ENCODE results near the gene CDK5. TPM values are rescaled to one million over a fixed set of nuclear protein-coding genes. Genes with fewer than 3 reads are reported as not detected.

CDK5 gene
- total RNA-seq, 1 donor from 2014 or later, result 7.5 TPM

DNA sequence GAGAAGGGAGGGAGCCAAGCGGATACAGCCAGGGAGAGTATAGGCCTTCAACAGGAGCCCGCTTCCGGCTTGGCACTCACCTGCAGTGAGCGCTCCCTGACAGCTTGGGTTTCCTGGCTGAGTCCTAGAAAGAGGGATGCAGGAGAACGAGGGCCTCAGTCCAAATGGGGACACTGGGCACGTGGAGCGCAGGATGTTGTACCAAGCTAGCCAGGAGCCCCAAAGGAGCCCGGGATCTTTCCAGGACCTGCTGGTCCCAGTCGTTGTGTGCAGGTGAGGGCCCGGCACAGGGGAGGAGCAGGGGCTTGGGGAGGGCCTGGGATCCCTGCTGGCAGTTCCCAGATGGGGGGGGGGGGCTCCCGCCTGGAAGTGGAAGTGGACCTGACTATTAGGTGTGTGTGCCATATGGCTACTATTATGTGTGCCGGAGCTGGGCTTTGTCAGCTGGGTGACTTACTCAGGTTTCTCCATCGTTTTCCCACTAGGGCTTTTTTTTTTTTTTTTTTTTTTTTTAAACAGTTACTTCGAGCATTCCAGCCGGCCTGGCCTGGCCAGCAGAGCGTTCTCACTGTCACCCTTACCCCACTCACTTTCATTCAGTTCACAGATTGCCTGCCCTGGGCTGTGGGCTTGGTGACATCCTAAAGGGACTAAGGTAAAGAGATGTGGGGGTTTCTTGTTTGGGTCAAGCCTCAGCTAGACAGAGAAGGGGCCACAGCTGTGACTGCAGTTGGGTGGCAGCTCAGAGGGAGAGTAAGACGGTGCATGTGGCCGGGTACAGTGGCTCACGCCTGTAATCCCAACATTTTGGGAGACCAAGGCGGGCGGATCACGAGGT lies 32.4 kb upstream of the CDK5 start:
- no peak for ATAC-seq (ENCODE audit: low read depth)
- H3K9me3 Mint-ChIP-seq, result no peaks in the 10 kb centered on the region
- ChIA-PET CTCF (no interaction called here), POLR2A (interaction anchor here (0.7 kb wide), 1 partner anchor 159 kb away, joined by 3 read pairs; no protein-coding TSS in a partner anchor)
- DNase-seq, result no peak
- H3K4me1 Mint-ChIP-seq, result peaks cover 23% of the 10 kb centered on the region
- no peaks in the 10 kb centered on the region for H3K36me3 Mint-ChIP-seq (ENCODE audit: low read depth)
- H3K4me3 Mint-ChIP-seq, result no peak overlapping the region
- H3K27me3 Mint-ChIP-seq, result peaks cover 17% of the 10 kb centered on the region
- intact Hi-C loops (cut with micrococcal nuclease), result loop anchor here (2.0 to 10.0 kb wide), 3 partner anchors 77 to 1465 kb away; partner anchors contain the start of gene PRKAG2
- no peak overlapping the region for H3K27ac Mint-ChIP-seq
- TF ChIP-seq, protein P1, sequence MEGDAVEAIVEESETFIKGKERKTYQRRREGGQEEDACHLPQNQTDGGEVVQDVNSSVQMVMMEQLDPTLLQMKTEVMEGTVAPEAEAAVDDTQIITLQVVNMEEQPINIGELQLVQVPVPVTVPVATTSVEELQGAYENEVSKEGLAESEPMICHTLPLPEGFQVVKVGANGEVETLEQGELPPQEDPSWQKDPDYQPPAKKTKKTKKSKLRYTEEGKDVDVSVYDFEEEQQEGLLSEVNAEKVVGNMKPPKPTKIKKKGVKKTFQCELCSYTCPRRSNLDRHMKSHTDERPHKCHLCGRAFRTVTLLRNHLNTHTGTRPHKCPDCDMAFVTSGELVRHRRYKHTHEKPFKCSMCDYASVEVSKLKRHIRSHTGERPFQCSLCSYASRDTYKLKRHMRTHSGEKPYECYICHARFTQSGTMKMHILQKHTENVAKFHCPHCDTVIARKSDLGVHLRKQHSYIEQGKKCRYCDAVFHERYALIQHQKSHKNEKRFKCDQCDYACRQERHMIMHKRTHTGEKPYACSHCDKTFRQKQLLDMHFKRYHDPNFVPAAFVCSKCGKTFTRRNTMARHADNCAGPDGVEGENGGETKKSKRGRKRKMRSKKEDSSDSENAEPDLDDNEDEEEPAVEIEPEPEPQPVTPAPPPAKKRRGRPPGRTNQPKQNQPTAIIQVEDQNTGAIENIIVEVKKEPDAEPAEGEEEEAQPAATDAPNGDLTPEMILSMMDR (IDR thresholded peaks at IDR 0.05), result no peak

DNA sequence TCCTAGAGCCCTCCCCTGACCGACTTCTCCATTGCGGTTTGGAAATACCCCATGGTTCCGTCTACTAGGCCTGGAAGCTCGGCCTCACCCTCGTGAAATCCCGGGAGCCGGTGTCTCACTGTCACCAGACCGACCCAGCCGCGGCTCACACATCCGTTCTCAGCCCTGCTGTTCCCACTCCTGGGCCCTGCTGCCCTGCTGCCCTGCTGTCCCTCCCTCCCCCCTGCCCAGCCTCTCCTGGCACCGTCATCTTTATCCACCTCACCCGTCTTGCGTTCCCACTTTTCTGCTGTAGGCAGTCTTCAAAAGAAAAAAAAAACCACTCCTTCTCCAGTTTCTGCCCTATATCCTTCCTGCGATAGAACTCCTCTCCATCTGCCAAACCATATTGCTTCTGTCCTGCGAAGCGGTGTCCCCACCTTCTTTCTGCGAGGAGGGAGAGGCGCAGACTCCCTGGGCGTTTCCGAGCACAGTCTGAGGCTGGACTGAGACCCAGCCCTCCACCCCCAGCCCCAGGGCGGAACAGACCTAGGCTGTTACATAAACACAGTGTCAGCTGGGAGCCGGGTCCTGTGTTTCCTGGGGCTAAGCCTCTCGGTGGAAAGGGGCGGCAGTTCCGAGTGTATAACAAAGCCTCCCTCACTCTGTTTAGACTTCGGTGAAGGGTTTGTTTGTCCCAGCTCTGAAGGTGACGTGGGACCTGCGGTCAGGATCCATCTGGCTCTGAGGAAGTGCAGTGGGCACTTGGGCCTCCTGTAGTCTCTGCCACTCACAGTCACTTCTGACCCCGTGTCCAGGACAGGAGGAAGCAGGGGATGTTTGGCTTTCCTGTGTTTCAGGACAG lies 31.4 kb upstream of the CDK5 start:
- DNase-seq, result no peak
- Mint-ChIP-seq H3K27me3 (peaks cover 21% of the 10 kb centered on the region), H3K4me3 (peak overlapping the region; percentile 42), H3K4me1 (peaks cover 28% of the 10 kb centered on the region), H3K27ac (no peak overlapping the region), H3K9me3 (no peaks in the 10 kb centered on the region), H3K36me3 (ENCODE audit: low read depth) (no peaks in the 10 kb centered on the region)
- POLR2A ChIA-PET, result interaction anchor here (1.4 kb wide), 1 partner anchor 16 kb away, joined by 3 read pairs; no protein-coding TSS in a partner anchor
- intact Hi-C loops (cut with micrococcal nuclease), result loop anchor here (1.0 to 10.0 kb wide), 4 partner anchors 22 to 1464 kb away; partner anchors contain the start of gene PRKAG2
- TF ChIP-seq, protein P1 (IDR thresholded peaks at IDR 0.05), result no peak
- CTCF ChIA-PET, result no interaction called here
- ATAC-seq (ENCODE audit: low read depth), result no peak

DNA sequence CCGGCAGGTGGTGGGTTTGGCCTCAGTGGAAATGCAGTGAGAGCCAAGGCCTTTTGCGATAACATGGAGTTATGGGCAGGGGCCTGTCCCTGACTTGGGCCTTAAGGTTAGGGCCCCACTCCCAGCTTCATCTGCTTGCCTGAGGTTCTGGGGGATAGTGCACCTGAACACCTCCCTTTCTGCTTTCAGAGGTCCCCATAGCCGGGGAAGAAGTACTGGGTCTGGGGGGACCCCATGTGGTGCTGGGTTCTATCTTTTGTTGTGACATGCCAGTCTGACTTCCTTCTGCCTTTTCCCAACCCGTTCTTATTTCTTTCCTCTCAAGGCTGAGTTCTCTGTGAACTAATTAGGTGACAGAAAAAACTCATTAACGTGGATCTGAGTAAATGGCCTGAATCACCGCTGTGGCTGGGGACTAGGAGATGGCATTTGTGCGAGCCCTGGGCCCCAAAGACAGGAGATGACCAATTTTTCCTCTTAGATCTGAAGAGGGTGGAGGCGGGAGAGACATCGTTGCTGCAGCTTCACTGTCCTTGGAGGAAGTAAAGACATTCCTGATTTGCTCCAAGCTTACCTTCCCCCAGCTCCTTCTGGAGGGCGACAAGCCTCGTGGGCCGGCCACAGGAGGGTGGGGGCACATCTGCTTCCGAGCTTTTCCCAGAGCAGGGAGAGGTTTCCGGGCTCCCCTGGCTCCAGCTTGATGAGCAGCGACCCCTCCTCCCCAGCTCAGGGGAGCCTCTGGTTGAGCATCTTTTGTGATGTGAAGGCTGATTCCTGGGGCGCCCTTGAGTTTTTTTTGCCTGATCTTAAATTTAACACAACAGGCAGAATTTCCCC lies 30.5 kb upstream of the CDK5 start:
- Mint-ChIP-seq H3K36me3 (ENCODE audit: low read depth) (no peaks in the 10 kb centered on the region), H3K27ac (no peak overlapping the region), H3K9me3 (no peaks in the 10 kb centered on the region), H3K4me1 (peaks cover 33% of the 10 kb centered on the region), H3K27me3 (peaks cover 21% of the 10 kb centered on the region), H3K4me3 (peak overlapping the region; percentile 45)
- DNase-seq (no peak), ATAC-seq (ENCODE audit: low read depth) (no peak)
- intact Hi-C loops (cut with micrococcal nuclease), result loop anchor here (1.0 to 10.0 kb wide), 4 partner anchors 23 to 1463 kb away; partner anchors contain the start of gene PRKAG2
- TF ChIP-seq, protein P1 (IDR thresholded peaks at IDR 0.05), result no peak
- CTCF ChIA-PET, result interaction anchor here (0.6 to 1.5 kb wide), 3 partner anchors 23 to 190 kb away, joined by 3 read pairs; no protein-coding TSS in a partner anchor
- POLR2A ChIA-PET, result interaction anchor here (1.4 kb wide), 1 partner anchor 17 kb away, joined by 3 read pairs; no protein-coding TSS in a partner anchor

DNA sequence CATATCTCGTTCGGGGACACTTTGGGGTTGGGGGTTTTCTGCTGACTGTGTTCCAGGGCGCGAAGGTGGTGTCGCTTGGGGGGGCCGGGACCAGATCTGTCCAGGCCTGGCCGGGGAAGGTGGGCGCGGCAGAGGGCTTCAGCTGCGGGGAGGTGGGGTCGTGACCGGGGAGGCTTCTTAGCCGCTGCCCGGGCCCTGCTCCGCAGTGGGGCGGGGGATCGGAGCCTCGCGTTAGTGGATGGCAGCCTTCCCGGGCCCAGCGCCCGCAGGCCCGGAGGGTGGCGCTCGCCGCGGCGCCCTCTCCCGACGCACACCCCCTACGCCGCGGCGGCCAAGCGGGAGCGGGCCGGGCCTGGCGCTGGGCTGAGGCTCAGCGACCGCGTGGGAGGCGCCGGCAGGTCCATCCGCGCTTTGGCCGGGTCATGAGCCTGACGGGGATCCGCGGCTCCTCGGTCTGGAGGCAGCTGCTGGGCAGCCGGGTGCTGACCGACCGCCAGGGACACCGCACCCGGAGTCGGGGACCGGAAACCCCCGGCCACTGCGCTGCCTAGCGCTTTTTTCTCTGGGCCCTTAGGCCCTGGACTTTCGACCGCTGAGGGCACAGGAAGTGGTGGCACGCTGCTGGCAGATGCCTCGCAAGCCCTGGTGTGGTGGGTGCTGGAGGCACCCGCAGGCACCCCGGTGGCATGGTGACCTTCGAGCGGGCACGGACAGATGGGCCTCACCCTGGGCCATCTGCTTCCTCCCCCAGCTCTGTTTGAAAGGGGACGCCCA lies 29.7 kb upstream of the CDK5 start:
- H3K4me1 Mint-ChIP-seq, result peaks cover 40% of the 10 kb centered on the region
- intact Hi-C loops (cut with micrococcal nuclease), result loop anchor here (1.0 to 10.0 kb wide), 4 partner anchors 24 to 1463 kb away; partner anchors contain the start of gene PRKAG2
- TF ChIP-seq, protein P1 (IDR thresholded peaks at IDR 0.05), result no peak
- H3K27me3 Mint-ChIP-seq, result peaks cover 21% of the 10 kb centered on the region
- H3K36me3 Mint-ChIP-seq (ENCODE audit: low read depth), result peaks cover 4% of the 10 kb centered on the region
- ChIA-PET CTCF (interaction anchor here (1.2 to 1.5 kb wide), 2 partner anchors 24 to 189 kb away, joined by 3 read pairs; no protein-coding TSS in a partner anchor), POLR2A (interaction anchor here (1.0 to 1.4 kb wide), 2 partner anchors 18 to 59 kb away, joined by 3 to 4 read pairs; partner anchors contain the start of gene ABCB8)
- H3K27ac Mint-ChIP-seq, result no peak overlapping the region
- ATAC-seq (ENCODE audit: low read depth) (no peak), DNase-seq (peak; percentile 50)
- no peaks in the 10 kb centered on the region for H3K9me3 Mint-ChIP-seq
- H3K4me3 Mint-ChIP-seq, result peak overlapping the region; percentile 86

Measured in activated B cell treated with CpG ODN at 0.5 μM for 24 hours (primary cell).